ENCODE data around the gene WDR55.
"Not testable (repeated sequence)": the region's sequence is repeated elsewhere in the genome, so short reads cannot be mapped to it uniquely, and the experiment has no call there.

Gene WDR55

DNA sequence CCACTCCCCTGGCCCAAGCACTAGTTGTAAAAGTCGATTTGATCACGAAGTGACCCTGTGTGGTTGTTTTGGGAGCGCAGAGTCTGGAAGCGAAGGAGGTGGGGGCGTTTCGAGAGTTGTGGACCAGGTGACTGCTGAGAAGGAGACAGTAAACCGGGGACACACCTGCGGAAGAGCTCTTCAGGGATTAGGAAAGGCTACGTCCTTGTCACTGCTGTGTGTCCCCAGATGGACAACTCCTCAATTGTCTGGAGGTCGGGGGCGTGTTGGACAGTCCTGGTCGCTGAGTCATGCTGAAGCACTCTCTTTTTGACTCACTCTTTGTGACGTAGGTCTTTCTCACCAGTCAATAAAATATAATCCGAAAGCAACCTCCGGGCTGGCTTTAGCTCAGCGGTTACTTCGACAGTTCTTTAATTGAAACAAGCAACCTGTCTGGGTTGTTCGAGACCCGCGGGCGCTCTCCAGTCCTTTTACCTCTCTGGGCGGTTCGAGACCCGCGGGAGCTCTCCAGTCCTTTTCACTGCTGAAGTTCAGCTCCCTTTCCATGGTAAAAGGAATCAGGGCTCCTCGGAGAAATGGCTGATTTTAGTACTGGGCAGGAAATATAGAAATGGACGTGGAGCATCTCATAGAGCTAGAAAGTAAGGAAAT is 46.3 kb downstream of the WDR55 start:
- peak; percentile 80 to 87 (median 80) for DNase-seq (ENCODE audit: low read depth in 3 of 3)

DNA sequence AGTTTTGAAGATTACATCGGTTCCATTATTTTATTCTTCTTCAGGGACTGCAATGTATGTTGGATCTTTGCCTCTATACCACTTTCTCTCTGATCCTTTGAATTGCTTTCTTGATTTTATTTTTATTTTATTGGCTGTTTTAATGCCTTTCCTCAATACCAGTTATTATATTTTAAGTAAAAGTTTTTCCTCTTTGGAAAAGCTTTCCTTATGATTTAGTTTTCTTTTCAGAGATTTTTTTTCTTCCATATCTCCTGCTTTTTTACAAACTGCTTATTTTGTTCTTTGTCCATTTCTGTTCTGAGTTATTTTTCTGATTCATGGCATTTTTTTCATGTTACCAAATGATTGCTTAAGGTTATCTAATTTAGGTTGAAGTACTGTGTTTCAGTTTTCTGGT is 47.1 kb downstream of the WDR55 start:
- DNase-seq (ENCODE audit: low read depth in 3 of 3) = no peak

DNA sequence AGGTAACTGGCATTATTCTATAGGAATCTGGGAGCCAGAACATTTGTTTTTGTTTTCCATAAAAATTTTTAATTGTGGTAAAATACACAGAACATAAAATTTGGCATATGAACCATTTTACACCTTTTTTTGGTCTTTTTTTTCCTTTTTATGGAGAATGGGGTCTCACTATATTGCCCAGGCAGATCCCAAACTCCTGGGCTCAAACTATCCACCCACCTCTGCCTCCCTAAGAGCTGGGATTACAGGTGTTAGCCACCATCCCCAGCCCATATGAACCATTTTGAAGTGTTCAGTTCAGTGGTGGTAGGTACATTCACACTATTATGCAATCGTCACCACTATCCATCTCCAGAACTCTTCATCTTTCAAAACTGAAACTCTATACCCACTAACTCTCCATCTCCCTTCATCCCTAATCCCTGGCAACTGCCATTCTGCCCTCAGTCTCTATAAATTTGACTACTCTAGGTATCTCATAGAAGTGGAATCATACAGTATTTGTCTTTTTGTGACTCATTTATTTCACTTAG is 48.9 kb downstream of the WDR55 start:
- DNase-seq (ENCODE audit: low read depth in 3 of 3) = no peak

DNA sequence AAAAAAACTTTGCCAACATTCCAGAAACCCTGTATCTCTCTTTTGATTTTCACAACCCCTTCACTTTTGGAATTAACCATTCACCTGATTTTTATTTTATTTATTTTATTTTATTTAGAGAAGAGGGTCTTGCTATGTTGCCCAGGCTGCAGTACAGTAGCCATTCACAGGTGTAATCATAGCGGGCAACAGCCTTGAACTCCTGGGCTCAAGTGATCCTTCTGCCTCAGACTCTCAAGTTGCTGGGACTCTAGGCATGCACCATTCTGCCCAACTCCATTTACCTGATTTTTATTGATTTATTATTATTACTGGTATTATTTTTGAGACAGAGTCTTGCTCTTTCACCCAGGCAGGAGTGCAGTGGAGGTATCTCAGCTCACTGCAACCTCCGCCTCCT is 51.5 kb downstream of the WDR55 start:
- not testable (repeated sequence) for DNase-seq (ENCODE audit: low read depth in 3 of 3)

DNA sequence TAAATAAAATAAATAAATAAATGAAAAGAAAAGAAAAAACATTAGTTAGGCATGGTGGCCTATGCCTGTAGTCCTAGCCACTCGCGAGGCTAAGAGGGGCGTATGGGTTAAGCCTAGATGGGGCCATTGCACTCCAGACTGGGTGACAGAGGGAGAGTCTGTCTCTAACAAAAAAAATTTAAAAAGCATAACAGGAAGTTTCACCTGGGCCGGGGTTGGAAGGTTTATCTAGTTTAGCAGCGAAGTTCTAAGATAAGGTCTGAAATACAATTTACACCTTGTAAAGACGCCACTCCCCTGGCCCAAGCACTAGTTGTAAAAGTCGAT is 53.5 kb downstream of the WDR55 start:
- no peak for DNase-seq (ENCODE audit: low read depth in 3 of 3)

DNA sequence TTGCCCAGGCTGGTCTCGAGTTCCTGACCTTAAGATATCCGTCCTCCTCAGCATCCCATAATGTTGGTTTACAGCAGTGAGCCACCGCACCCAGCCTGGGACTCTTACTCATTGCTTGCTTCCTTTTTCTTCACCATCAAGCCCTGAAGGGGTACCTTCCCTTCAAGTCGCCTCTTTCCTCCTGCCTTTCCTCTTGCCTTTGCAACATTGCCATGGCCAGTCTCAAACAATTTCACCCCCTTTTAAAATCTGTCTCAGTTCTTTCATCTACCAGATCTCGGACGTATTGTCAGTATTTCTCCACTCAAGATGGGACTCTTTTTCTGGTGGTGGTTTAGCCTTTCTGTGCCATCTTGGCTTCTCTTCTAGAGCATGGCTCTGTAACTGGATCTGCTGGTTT is 56.0 kb downstream of the WDR55 start:
- DNase-seq (ENCODE audit: low read depth in 3 of 3) = not testable (repeated sequence)

DNA sequence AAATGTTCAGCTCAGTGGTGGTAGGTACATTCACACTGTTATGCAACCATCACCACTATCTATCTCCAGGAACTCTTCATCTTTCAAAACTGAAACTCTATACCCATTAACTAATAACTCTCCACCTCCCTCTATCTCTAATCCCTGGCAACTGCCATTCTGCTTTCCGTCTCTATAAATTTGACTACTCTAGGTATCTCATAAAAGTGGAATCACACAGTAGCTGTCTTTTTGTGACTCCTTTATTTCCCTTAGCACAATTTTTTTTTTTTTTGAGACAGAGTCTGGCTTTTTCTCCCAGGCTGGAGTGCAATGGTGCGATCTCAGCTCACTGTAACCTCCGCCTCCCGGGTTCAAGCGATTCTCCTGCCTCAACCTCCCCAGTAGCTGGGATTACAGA is 56.7 kb downstream of the WDR55 start:
- not testable (repeated sequence) for DNase-seq (ENCODE audit: low read depth in 3 of 3)

Measured in stimulated activated CD4-positive, alpha-beta T cell treated with anti-CD3 and anti-CD28 coated beads, TNF-alpha, amount 100 ng/mL, for 24 hours (primary cell).